ENCODE measurements around the gene LRRK1.

The LRRK1 gene

DNA sequence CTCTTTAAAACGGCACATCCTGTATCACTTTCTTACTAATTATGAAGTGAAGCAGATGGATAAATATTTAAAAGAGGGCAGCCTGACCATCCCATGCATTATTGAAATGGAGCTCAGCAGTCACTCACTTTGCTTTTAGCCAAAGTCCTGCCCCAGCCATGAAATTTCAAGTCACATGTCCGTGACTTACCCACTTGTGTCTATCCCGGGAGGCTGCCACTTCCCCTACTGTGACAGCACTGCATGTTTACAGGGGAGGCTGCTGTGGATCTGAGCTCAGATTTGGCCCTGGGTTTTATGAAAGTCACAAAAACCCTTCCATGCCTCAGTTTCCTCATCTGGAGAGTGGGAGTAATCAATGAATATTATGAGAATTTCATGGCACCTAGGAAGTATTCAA is 17.9 kb upstream of the LRRK1 start:
- no peak for DNase-seq (ENCODE audit: extremely low read depth, insufficient read length)
- TF ChIP-seq, protein P1, sequence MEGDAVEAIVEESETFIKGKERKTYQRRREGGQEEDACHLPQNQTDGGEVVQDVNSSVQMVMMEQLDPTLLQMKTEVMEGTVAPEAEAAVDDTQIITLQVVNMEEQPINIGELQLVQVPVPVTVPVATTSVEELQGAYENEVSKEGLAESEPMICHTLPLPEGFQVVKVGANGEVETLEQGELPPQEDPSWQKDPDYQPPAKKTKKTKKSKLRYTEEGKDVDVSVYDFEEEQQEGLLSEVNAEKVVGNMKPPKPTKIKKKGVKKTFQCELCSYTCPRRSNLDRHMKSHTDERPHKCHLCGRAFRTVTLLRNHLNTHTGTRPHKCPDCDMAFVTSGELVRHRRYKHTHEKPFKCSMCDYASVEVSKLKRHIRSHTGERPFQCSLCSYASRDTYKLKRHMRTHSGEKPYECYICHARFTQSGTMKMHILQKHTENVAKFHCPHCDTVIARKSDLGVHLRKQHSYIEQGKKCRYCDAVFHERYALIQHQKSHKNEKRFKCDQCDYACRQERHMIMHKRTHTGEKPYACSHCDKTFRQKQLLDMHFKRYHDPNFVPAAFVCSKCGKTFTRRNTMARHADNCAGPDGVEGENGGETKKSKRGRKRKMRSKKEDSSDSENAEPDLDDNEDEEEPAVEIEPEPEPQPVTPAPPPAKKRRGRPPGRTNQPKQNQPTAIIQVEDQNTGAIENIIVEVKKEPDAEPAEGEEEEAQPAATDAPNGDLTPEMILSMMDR (IDR thresholded peaks at IDR 0.05; ENCODE audit: insufficient read depth, low read length, poor library complexity, severe bottlenecking), result no peak
- Histone ChIP-seq H3K27me3 (replicated peaks; ENCODE audit: control insufficient read depth, insufficient read depth, low read length) (peaks cover 5% of the 10 kb centered on the region), H3K4me3 (replicated peaks; ENCODE audit: low read depth, low read length) (no peak overlapping the region), H3K36me3 (ENCODE audit: control insufficient read depth, insufficient read depth, low read length) (no peaks in the 10 kb centered on the region)

DNA sequence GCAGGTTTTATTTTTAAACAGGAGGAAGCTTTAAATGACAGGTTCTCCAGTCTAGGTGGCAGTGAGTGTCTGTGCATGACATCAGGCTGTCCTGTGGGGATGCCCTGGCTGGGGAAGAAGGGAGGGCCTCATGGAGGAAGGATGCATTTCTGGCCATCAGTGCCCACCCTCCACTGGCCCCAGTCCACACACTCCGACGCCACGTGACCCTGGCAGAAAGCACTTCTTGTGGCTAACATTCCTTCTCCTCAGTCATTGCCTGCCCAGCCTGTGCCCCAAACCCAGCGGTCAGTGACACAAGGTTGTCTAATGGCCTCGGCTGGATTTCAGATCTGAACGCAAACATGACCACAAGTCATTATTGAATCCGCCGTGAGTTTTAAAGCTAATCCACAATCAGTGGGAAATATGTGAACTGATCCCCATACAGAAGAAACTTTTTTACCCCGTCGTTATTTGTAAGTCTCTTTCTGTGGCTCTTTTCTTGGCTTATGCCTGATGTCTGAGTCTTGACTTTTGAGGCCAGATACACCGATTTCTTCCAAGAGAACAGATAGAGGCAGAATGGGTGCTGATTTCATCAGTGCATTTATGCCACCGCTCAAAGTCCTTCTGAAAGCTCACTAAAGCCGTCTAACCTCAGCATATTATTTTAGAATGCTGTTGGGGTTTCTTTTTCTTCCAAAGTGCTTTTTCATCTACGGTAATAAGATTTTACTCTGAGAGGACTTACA is 17.3 kb upstream of the LRRK1 start:
- TF ChIP-seq, protein P1 (IDR thresholded peaks at IDR 0.05; ENCODE audit: insufficient read depth, low read length, poor library complexity, severe bottlenecking), result no peak
- Histone ChIP-seq H3K36me3 (ENCODE audit: control insufficient read depth, insufficient read depth, low read length) (no peaks in the 10 kb centered on the region), H3K27me3 (replicated peaks; ENCODE audit: control insufficient read depth, insufficient read depth, low read length) (peaks cover 5% of the 10 kb centered on the region), H3K4me3 (replicated peaks; ENCODE audit: low read depth, low read length) (no peak overlapping the region)
- DNase-seq (ENCODE audit: extremely low read depth, insufficient read length), result no peak

DNA sequence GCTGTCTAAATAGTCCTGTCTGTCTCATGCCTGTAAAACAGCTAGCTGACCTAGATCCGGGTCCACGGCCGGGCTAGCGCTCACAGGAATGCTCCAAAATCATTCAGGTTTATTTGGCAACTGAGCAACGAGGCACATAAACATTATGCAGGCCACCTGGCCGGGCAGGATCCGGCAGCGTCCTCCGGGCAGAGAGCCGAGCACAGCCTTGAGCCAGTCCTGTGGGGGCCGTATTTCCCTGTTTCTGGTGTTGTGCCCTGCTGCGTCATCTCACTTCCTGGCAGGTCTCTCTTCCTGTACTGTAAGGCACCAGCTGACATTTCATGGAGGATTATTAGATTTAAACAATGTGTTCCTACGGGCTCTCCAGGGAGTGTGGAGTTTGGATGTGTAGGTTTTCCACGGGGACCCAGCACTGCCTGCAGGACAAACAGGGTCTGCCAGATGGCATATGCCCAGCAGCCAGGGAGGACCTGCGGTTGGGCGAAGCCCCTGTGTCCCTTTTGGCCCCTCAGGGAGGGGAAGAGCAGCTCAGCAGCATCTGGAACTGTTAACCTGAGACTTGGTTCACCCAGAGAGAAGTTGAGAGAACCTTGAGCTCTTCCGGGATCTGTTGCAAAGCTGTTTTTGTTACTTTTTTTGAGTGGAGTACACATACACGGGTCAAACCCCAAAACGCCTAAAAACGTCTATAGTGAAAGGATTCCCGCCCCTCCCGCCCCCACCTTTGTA is 16.6 kb upstream of the LRRK1 start:
- peaks cover 5% of the 10 kb centered on the region for H3K27me3 ChIP-seq (replicated peaks; ENCODE audit: control insufficient read depth, insufficient read depth, low read length)
- DNase-seq (ENCODE audit: extremely low read depth, insufficient read length), result no peak
- H3K36me3 ChIP-seq (ENCODE audit: control insufficient read depth, insufficient read depth, low read length), result no peaks in the 10 kb centered on the region
- TF ChIP-seq, protein P1 (IDR thresholded peaks at IDR 0.05; ENCODE audit: insufficient read depth, low read length, poor library complexity, severe bottlenecking), result no peak
- no peak overlapping the region for H3K4me3 ChIP-seq (replicated peaks; ENCODE audit: low read depth, low read length)

DNA sequence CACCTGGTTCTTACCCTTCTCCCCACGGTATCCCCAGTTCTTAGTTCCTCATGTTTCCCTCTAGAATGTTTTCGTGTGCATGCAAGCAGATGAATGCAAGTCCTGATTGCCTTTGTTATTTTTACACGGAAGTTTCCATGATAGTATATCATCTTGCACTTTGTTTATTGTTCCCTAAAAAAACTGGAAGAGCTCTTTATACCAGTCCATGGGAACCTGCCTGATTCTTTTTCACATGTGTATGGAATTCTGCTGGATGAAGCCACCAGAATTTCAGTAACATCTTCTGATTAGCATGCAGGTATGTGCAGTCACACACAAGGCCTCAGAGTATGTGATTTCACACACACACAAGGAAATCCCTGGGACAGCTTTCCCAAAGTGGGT is 16.0 kb upstream of the LRRK1 start:
- Histone ChIP-seq H3K36me3 (ENCODE audit: control insufficient read depth, insufficient read depth, low read length) (no peaks in the 10 kb centered on the region), H3K27me3 (replicated peaks; ENCODE audit: control insufficient read depth, insufficient read depth, low read length) (peaks cover 5% of the 10 kb centered on the region), H3K4me3 (replicated peaks; ENCODE audit: low read depth, low read length) (no peak overlapping the region)
- TF ChIP-seq, protein P1 (IDR thresholded peaks at IDR 0.05; ENCODE audit: insufficient read depth, low read length, poor library complexity, severe bottlenecking), result no peak
- no peak for DNase-seq (ENCODE audit: extremely low read depth, insufficient read length)

DNA sequence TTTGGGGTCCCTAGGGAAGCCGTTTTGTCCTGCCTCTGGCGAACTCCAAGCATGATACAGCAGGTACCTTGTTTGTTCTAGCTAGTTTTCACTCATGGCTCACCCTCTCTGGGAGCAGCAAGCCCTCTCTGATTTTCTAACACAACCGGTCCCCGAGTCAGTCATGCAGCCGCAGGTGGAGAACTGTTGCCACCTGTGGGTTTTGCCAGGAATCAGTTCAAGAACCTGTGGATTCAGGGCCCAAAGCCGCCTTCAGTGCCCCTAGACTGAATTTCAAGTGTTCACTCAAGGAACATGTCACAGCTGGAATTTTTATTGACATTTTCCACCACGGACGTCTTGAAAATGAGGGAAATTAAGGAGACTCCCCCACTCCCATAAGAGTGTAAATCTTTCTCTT is 13.3 kb upstream of the LRRK1 start:
- no peak for DNase-seq (ENCODE audit: extremely low read depth, insufficient read length)
- no peak overlapping the region for H3K4me3 ChIP-seq (replicated peaks; ENCODE audit: low read depth, low read length)
- no peaks in the 10 kb centered on the region; the same call in 1 of the 2 replicates for H3K36me3 ChIP-seq (ENCODE audit: control insufficient read depth, insufficient read depth, low read length)
- TF ChIP-seq, protein P1 (IDR thresholded peaks at IDR 0.05; ENCODE audit: insufficient read depth, low read length, poor library complexity, severe bottlenecking), result no peak
- H3K27me3 ChIP-seq (replicated peaks; ENCODE audit: control insufficient read depth, insufficient read depth, low read length), result no peaks in the 10 kb centered on the region; the same call in 1 of the 2 replicates

Data from GM06990 (cell line).